B cell (primary cell): ENCODE measurements around the gene WNK2. TPM values are rescaled to one million over a fixed set of nuclear protein-coding genes. Genes with fewer than 3 reads are reported as not detected.

Experiments used
- ATAC-seq: fragments of 200-7000 bp; cut with Tn5 transposase; one replicate; pipeline ENCODE4 v1.10.0; 2021; ENCODE audit warnings: low read depth, mild to moderate bottlenecking, moderate number of reproducible peaks, moderate library complexity
- CTCF ChIA-PET: fragments of 350-600 bp; sonication (Branson Sonifier 250); formaldehyde crosslinking; loops from one replicate; lab custom pipeline; 2021; ENCODE audit warnings: antibody characterized with exemption, inconsistent platforms; lab: Charles Lee
- POLR2A ChIA-PET: fragments of 350-600 bp; sonication (Branson Sonifier 250); formaldehyde crosslinking; loops from one replicate; lab custom pipeline; 2021; ENCODE audit warnings: antibody characterized with exemption; lab: Charles Lee
- DNase-seq: peaks from one replicate; pipeline ENCODE4 v3.0.0; 2013
- H2AFZ ChIP-seq: 2 replicates; pipeline ENCODE4 v1.6.1; 2012; ENCODE audit warnings: mild to moderate bottlenecking, low read depth, low read length; ENCODE audit not compliant: insufficient read depth, poor library complexity, severe bottlenecking
- H3K27ac ChIP-seq, 2 donors: 1 replicate in 1 of 2; 2 replicates in 1 of 2; pipeline ENCODE4 v1.5.1; 2012 to 2013; ENCODE audit warnings: low read length in 2 of 2, mild to moderate bottlenecking in 2 of 2, moderate library complexity in 1 of 2
- H3K27me3 ChIP-seq, 4 experiments: fragments of 200-600 bp in 1 of 4; sonication (generic) in 1 of 4; replicated peaks in 1 of 4; 1 replicate in 2 of 4; 2 replicates in 2 of 4; pipeline versions ENCODE4 v1.6.1 to v1.7.0; 2013 to 2016; ENCODE audit warnings: low read length in 3 of 4, mild to moderate bottlenecking in 2 of 4, mixed read lengths in 1 of 4, moderate library complexity in 1 of 4; ENCODE audit not compliant: insufficient read depth in 4 of 4, control insufficient read depth in 3 of 4; ENCODE audit errors: control extremely low read depth in 1 of 4
- H3K36me3 ChIP-seq, 2 experiments: replicated peaks in 1 of 2; 1 replicate in 1 of 2; 2 replicates in 1 of 2; pipeline versions ENCODE4 v1.6.1 to v1.7.1; 2013; ENCODE audit warnings: low read length in 1 of 2; ENCODE audit not compliant: insufficient read depth in 2 of 2, control insufficient read depth in 1 of 2; ENCODE audit errors: control extremely low read depth in 1 of 2, extremely low read depth in 1 of 2
- H3K4me1 ChIP-seq, 2 donors: fragments of 200-600 bp in 1 of 2; sonication (generic) in 1 of 2; 1 replicate in 1 of 2; 2 replicates in 1 of 2; pipeline versions ENCODE4 v1.5.1 to v1.6.1; 2013 to 2017; ENCODE audit warnings: low read length in 2 of 2; ENCODE audit not compliant: control insufficient read depth in 2 of 2, insufficient read depth in 2 of 2
- H3K4me2 ChIP-seq: replicated peaks from 2 replicates; pipeline ENCODE3; 2012; ENCODE audit warnings: mild to moderate bottlenecking, low read depth, low read length; ENCODE audit not compliant: poor library complexity, severe bottlenecking
- H3K4me3 ChIP-seq, 5 experiments: fragments of 200-600 bp in 1 of 5; sonication (generic) in 1 of 5; 1 replicate in 3 of 5; 2 replicates in 2 of 5; pipeline versions ENCODE4 v1.5.1 to v1.7.0; 2011 to 2016; ENCODE audit warnings: low read length in 4 of 5, mild to moderate bottlenecking in 4 of 5, low read depth in 2 of 5, control low read depth in 1 of 5, moderate library complexity in 1 of 5; ENCODE audit not compliant: insufficient read depth in 1 of 5; ENCODE audit errors: control extremely low read depth in 1 of 5, extremely low read depth in 1 of 5
- H3K79me2 ChIP-seq: fragments of 200-600 bp; sonication (generic); one replicate; pipeline ENCODE4 v1.6.0; 2016; ENCODE audit warnings: low read length; ENCODE audit not compliant: control insufficient read depth, insufficient read depth
- H3K9ac ChIP-seq: fragments of 200-600 bp; sonication (generic); 2 replicates; pipeline ENCODE4 v1.6.1; 2017; ENCODE audit warnings: mild to moderate bottlenecking, low read length, moderate library complexity
- H3K9me3 ChIP-seq, 3 donors: one replicate each; pipeline versions ENCODE4 v1.6.1 to v1.7.1; 2013; ENCODE audit warnings: low read length in 2 of 3; ENCODE audit not compliant: control insufficient read depth in 2 of 3, insufficient read depth in 1 of 3; ENCODE audit errors: control extremely low read depth in 1 of 3
- H4K20me1 ChIP-seq: 2 replicates; pipeline ENCODE4 v1.6.0; 2012; ENCODE audit warnings: mild to moderate bottlenecking, low read length; ENCODE audit not compliant: insufficient read depth, control insufficient read depth, poor library complexity, severe bottlenecking
- H3K27ac Mint-ChIP-seq: one replicate; pipeline ENCODE4 v1.8.0; 2021; ENCODE audit warnings: mixed read lengths
- H3K27me3 Mint-ChIP-seq: one replicate; pipeline ENCODE4 v1.8.0; 2021; ENCODE audit warnings: mixed read lengths
- H3K4me1 Mint-ChIP-seq: one replicate; pipeline ENCODE4 v1.8.0; 2021; ENCODE audit warnings: mixed read lengths
- H3K4me3 Mint-ChIP-seq: one replicate; pipeline ENCODE4 v1.8.0; 2021; ENCODE audit warnings: mixed read lengths
- H3K9me3 Mint-ChIP-seq: one replicate; pipeline ENCODE4 v1.8.0; 2022; ENCODE audit warnings: mixed read lengths; ENCODE audit not compliant: insufficient read depth
- CTCF ChIP-seq: fragments of 200-600 bp; IDR thresholded peaks from one replicate; pipeline ENCODE4 v1.8.0; 2022; ENCODE audit warnings: antibody characterized with exemption, mild to moderate bottlenecking
- EZH2 ChIP-seq: IDR thresholded peaks from 2 replicates; pipeline ENCODE4 v1.6.1; 2012; ENCODE audit warnings: borderline replicate concordance, low read depth, mild to moderate bottlenecking, moderate library complexity, low read length; ENCODE audit not compliant: insufficient read depth, poor library complexity, severe bottlenecking
- whole genome bisulfite sequencing: methylation state at CpG from one replicate; pipeline ENCODE4 v1.1.5; 2013; ENCODE audit warnings: missing lambda C conversion rate; ENCODE audit not compliant: insufficient coverage; 5-methylcytosine and 5-hydroxymethylcytosine counted together
- intact Hi-C: fragments of 100-400 bp; cut with micrococcal nuclease; formaldehyde crosslinking; loops from one replicate; pipeline ENCODE4 v1.10.0; 2022
- polyA plus RNA-seq: library from polyadenylated mRNA; depleted of rRNA; stranded (reverse); fragments of >200 nt; gene quantifications from 2 replicates; pipeline ENCODE4 v1.2.3, GENCODE V29; 2012
- total RNA-seq, 2 donors: library from RNA; stranded (reverse); fragments of 120-200 nt in 1 of 2; gene quantifications; 1 replicate in 1 of 2; 2 replicates in 1 of 2; pipeline versions ENCODE4 v1.2.3 to v1.2.4, GENCODE V29; 2013 to 2022

WNK2 gene
- total and polyA plus RNA-seq, 2 donors (not counting 1 experiment from before 2014, with no cell fraction given), result 0.49 TPM; not detected in 1

GRCh38 chr9:93368437-93368836 is 184.5 kb downstream of the WNK2 start:
- intact Hi-C loops, result no loop called here
- no peaks in the 10 kb centered on the region for H3K36me3 ChIP-seq
- no peaks in the 10 kb centered on the region for H3K4me1 Mint-ChIP-seq
- no peaks in the 10 kb centered on the region for H4K20me1 ChIP-seq
- no peak overlapping the region for H3K4me3 ChIP-seq
- no peak overlapping the region for H3K27ac Mint-ChIP-seq
- no peak overlapping the region for H3K27ac ChIP-seq
- no peaks in the 10 kb centered on the region for H3K79me2 ChIP-seq
- no peak overlapping the region for H3K4me2 ChIP-seq
- no peaks in the 10 kb centered on the region for H3K4me1 ChIP-seq
- H3K9me3 ChIP-seq, result no peaks in the 10 kb centered on the region
- 60% methylated on average over 1 of the region's 1 CpG for WGBS
- peaks cover 0 to 9% (median 2%) of the 10 kb centered on the region in 4 experiments for H3K27me3 ChIP-seq
- CTCF ChIA-PET, result no interaction called here
- ATAC-seq (no peak), DNase-seq (no peak)
- H3K27me3 Mint-ChIP-seq, result peaks cover 47% of the 10 kb centered on the region
- TF ChIP-seq CTCF (no peak), EZH2 (no peak)
- H3K4me3 Mint-ChIP-seq, result no peak overlapping the region
- H2AFZ ChIP-seq, result no peak overlapping the region
- no peak overlapping the region for H3K9ac ChIP-seq
- POLR2A ChIA-PET, result no interaction called here
- H3K9me3 Mint-ChIP-seq, result no peaks in the 10 kb centered on the region

- H3K4me2 ChIP-seq, result no peak overlapping the region
- no peak for ATAC-seq
- no peaks in the 10 kb centered on the region for H3K36me3 ChIP-seq
- no peaks in the 10 kb centered on the region for H3K4me1 Mint-ChIP-seq
- ChIA-PET POLR2A (no interaction called here), CTCF (no interaction called here)
- TF ChIP-seq EZH2 (no peak), CTCF (no peak)
- H3K9me3 Mint-ChIP-seq, result no peaks in the 10 kb centered on the region
- intact Hi-C loops, result no loop called here
- H3K4me1 ChIP-seq, result no peaks in the 10 kb centered on the region
- H3K9me3 ChIP-seq, result no peaks in the 10 kb centered on the region
- no peak overlapping the region for H3K27ac Mint-ChIP-seq
- peaks cover 42% of the 10 kb centered on the region for H3K27me3 Mint-ChIP-seq
- no peaks in the 10 kb centered on the region for H3K79me2 ChIP-seq
- no peak overlapping the region for H3K27ac ChIP-seq
- H3K9ac ChIP-seq, result no peak overlapping the region
- WGBS, result no CpG with 5 or more reads among the region's 1 CpG
- no peaks in the 10 kb centered on the region for H4K20me1 ChIP-seq
- no peak for DNase-seq
- no peak overlapping the region for H3K4me3 ChIP-seq
- no peak overlapping the region for H2AFZ ChIP-seq
- no peak overlapping the region for H3K4me3 Mint-ChIP-seq
- peaks cover 0 to 9% (median 2%) of the 10 kb centered on the region in 4 experiments for H3K27me3 ChIP-seq
Observed at GRCh38 chr9:93369686-93370085, 185.7 kb downstream of the WNK2 start.

Other genes starting within 250 kb of the WNK2 start
- gene FGD3, start 236.6 kb upstream of the WNK2 start, total RNA-seq, result 134 and 167 TPM in 2 replicates
- gene FGD3, start 236.6 kb upstream of the WNK2 start, polyA plus RNA-seq, result 120 and 130 TPM in 2 replicates
- 38.3 and 41.0 TPM in 2 replicates for gene SUSD3, start 125.4 kb upstream of the WNK2 start, total RNA-seq
- gene SUSD3, start 125.4 kb upstream of the WNK2 start, polyA plus RNA-seq, result 68.7 and 85.0 TPM in 2 replicates
- 27.6 and 31.9 TPM in 2 replicates for gene CARD19, start 87.9 kb upstream of the WNK2 start, total RNA-seq
- gene CARD19, start 87.9 kb upstream of the WNK2 start, polyA plus RNA-seq, result 58.7 and 63.4 TPM in 2 replicates
- 7.6 and 8.3 TPM in 2 replicates for gene NINJ1, start 49.9 kb upstream of the WNK2 start, total RNA-seq
- 13.2 and 50.7 TPM in 2 replicates for gene NINJ1, start 49.9 kb upstream of the WNK2 start, polyA plus RNA-seq